HG02981 (cell line): ENCODE results near the gene ILKAP.
"Not testable (repeated sequence)": the region's sequence is repeated elsewhere in the genome, so short reads cannot be mapped to it uniquely, and the experiment has no call there.

Source experiments
- ATAC-seq: cut with Tn5 transposase; IDR thresholded peaks from one replicate; pipeline ENCODE4 v1.9.1; 2021; ENCODE audit warnings: mild to moderate bottlenecking, moderate library complexity; ENCODE audit not compliant: unreplicated experiment

Gene ILKAP

GRCh38 chr2:238202326-238203093 is 985 bp downstream of the ILKAP start:
- ATAC-seq: no peak

DNA sequence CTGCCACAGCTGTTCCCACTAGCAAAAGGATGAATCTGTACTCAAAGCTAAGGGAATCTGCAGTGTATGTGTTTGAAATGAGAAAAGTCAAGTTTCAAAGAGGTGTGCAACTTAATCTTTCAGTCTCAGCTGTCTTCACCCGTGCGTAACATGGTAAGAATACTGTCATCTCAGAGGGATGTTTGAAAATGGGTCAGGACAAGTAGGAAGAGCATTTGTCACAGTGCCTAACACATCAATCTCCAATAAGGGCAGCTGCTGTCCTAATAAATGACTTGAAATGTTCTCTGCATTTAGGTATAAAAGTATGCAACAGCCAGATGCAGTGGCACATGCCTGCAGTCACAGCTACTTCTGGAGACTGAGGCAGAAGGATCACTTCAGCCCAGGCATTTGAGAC is 13.1 kb downstream of the ILKAP start:
- no peak for ATAC-seq

GRCh38 chr2:238187618-238188548 is 15.6 kb downstream of the ILKAP start:
- no peak for ATAC-seq

DNA sequence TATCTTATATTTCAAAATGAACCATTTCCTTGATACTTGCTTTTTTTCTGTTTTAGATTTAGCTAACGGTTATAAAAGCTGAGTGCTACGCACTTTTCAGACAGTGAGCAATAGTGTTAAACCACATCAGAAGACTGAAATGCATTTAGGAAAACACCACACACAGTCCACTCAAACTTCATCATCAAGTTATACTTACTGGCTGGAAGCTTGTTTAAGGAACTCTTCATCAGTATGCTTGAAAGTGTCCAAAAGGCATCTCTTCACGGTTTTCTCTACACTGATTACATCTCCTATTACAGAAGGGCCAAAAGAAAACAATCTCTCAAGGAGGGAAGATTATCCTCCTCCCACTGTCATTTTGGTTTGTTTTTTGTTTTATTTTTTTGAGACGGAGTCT is 19.7 kb downstream of the ILKAP start:
- no peak for ATAC-seq

GRCh38 chr2:238182362-238182761 is 21.1 kb downstream of the ILKAP start:
- ATAC-seq: no peak

GRCh38 chr2:238180554-238180953 is 22.9 kb downstream of the ILKAP start:
- ATAC-seq: no peak

GRCh38 chr2:238176613-238177012 is 26.9 kb downstream of the ILKAP start:
- no peak for ATAC-seq

- ATAC-seq: no peak
These were observed 28.8 kb downstream of the ILKAP start for GRCh38 chr2:238174701-238175100.

DNA sequence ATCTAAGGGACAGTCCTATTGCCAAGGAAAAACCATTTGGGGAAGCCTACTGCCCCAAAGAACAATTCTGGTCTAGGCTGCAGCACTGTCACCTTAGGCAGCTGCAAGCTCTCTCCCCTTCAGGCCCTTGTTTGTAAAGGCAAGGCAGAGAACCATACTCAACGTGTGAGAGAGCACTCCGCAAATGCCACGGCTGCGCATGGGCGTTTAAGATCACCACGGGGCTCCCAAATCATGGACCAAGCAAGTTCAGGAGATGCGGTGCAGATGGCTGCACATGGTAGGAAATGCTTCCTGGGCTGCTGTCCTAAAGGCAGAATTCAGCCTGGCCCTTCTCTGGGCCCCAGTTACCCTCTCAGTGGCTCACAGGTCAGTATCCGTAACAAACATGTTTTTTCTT is 29.2 kb downstream of the ILKAP start:
- ATAC-seq: no peak

DNA sequence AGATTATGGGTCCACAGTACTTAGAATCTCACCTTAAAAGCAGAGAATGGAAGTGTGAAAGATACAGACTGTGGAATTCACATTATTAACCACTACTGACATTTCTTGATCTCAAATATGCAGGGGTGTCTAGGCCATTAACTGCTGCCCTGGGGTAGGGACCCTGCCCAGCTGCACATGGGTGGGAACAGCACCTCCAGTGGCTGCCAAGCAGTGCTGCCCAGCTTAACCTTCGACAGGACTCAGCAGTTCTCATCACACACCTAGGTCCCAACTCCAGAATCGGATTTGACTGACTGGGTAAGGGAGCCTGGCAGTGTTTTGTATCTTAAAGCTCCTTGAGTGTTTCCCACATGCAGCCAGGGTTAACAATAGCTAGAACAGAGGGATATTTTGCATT is 29.8 kb downstream of the ILKAP start:
- no peak for ATAC-seq

GRCh38 chr2:238172439-238172838 is 31.1 kb downstream of the ILKAP start:
- no peak for ATAC-seq

- no peak for ATAC-seq
These were observed 31.8 kb downstream of the ILKAP start for GRCh38 chr2:238171575-238172187.

- not testable (repeated sequence) for ATAC-seq
These were observed 32.4 kb downstream of the ILKAP start for GRCh38 chr2:238171072-238171431.

- no peak for ATAC-seq
These were observed 33.0 kb downstream of the ILKAP start for GRCh38 chr2:238170386-238171071.

GRCh38 chr2:238169708-238170251 is 33.7 kb downstream of the ILKAP start:
- no peak for ATAC-seq

- no peak for ATAC-seq
These were observed 34.3 kb downstream of the ILKAP start for GRCh38 chr2:238169048-238169707.

- no peak for ATAC-seq
These were observed 35.1 kb downstream of the ILKAP start for GRCh38 chr2:238168196-238169047.

GRCh38 chr2:238167761-238168160 is 35.7 kb downstream of the ILKAP start:
- ATAC-seq: no peak

GRCh38 chr2:238167344-238167715 is 36.2 kb downstream of the ILKAP start:
- ATAC-seq: no peak
